ENCODE data around the gene MX2.

MX2 gene

DNA sequence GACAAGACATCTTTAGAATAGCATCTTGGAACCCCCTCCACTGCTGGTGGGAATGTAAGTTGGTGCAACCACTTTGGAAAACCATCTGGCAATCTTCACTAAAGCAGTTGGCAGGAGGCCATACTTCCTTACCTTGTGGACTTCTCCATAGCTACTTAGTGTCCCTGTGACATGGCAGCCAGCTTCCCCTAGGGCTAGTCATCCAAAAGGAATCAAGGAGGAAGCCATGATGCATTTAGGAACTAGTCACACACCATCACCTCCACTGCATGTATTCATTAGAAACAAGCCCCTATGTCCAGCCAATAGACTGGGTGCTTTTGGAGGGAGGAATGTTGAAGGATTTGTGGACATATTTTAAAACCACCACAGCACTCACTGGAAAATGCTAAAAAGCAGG lies 19.9 kb downstream of the MX2 start:
- no peak for DNase-seq (ENCODE audit: low read depth in 2 of 2, low spot score in 1 of 2)

DNA sequence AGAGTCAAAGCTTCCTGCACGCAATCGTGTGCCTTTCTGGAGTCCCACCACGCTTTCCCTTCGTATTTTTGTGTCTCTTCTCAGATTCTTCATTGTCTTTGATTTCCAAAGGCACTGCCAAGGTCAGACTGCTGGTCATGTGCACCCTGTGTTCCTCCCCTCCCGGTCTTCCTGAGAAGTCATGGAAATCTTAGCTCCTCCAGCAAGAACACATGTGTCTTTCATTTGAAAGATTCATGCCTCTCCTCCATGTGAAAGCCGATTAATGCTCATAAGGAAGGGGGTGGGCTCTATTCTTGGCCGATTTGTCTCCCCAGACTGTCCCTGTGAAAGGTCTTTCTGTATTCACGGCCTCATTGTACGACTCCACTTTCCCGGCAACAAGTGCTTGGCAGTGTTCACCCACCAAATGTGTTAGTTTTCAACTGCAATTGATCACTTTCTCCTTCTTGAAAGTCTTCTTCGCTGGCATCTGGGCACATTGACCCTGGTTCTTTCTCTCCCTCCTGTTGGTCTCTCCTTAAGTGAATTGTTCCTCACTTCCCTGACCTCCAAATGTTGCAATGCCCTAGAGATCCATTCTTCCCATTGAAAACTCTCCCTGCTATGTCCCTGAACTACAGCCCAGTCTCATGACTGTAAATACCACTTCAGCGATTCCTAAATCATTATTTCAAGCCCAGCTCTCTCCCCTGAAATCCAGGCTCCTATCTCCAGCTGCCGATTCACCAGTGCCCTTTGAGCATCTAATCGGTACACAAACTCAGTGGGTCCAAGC lies 25.4 kb downstream of the MX2 start:
- DNase-seq (ENCODE audit: low read depth in 2 of 2, low spot score in 1 of 2), result no peak

DNA sequence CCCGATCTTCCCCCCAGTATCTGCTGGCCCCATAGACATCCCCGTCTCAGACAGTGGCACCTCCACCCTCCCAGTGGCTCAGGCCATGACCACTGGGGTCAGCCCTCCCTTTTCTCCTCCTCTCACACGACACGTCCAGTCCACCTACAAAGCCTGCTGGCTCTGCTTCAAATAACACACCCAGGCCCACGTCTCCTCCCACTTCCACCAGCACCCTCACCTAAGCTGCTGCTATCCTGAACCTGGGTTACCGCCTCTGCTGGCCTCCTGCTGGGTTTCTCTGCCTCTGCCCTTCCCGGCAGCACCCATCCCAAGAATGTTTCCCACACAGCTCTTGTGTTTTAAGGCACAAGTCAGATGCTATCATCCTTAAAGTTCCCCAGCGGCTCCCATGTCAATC lies 26.0 kb downstream of the MX2 start:
- DNase-seq (ENCODE audit: low read depth in 2 of 2, low spot score in 1 of 2), result no peak

DNA sequence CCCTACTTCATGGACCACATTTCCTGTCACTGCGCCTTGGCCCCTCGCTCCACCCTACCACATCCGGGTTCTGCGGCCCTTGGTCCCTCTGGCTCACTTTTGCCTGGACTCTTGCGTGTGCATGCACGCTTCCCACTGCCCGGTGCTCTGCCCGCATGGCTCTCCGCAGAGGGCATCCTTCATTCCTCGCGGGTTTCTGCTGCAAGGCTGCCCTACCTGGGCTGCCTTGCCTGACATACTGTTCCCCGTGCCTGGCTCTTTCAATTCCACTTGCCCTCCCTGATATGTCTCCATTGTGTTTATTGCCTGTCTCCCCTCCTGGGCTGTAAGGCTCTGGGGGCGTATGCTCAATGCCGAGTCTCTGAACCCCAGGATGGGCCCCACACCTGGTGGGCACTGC lies 26.4 kb downstream of the MX2 start:
- DNase-seq (ENCODE audit: low read depth in 2 of 2, low spot score in 1 of 2), result no peak

DNA sequence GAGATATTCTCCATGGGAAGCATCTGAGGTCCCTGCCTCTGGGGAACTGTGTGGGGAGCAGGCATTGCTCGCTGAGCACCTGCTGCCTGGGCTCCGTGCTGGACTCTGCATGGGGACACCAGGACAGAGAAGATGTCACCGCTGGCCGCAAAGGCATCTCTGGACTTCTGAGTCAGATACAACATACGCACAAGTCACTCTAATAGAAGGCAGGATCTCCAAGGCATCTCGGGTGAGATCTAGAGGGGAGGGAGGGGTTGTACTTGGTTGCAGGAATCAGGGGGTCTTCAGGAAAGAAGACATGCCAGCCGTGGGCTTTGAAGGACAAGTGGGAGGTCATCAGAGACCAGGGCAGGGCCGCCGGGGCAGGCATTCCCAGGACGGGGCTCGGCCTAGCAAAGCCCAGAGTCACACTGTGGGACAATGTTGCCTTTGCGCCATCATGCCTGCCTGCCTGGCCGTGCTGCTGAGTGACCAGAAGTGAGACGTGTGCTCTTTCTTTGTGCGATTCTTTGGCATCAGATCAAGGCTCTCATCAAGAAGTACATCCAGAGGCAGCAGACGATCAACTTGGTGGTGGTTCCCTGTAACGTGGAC lies 28.3 kb downstream of the MX2 start:
- no peak for DNase-seq (ENCODE audit: low read depth in 2 of 2, low spot score in 1 of 2)

DNA sequence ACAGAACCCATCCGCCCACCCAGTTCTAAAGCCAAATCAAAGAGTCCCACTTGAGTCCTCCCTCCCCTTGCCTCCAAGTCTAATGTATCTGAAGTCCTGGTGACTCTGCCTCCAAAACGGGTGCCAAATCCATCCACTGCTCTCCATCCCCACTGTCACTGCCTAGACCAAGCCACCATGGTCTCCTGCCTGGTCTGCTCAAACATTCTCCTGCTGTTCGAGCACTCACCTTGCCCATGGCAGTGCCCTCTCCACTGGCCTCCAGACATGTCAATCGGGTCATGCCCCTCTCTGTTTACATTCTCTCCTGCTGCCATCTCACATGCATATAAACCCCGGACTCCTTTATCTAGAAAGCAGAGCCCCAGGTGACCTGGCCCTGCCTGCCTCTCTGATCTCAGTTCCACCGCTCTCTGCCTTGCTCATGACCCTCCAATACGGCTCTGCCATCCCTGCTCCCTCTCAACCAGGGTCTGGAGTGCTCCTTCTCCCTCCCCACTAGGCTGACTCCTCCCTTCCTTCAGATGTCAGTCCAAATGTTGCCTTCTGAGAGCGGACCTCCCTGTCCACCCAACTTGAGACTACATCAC lies 32.1 kb downstream of the MX2 start:
- no peak for DNase-seq (ENCODE audit: low read depth in 2 of 2, low spot score in 1 of 2)

DNA sequence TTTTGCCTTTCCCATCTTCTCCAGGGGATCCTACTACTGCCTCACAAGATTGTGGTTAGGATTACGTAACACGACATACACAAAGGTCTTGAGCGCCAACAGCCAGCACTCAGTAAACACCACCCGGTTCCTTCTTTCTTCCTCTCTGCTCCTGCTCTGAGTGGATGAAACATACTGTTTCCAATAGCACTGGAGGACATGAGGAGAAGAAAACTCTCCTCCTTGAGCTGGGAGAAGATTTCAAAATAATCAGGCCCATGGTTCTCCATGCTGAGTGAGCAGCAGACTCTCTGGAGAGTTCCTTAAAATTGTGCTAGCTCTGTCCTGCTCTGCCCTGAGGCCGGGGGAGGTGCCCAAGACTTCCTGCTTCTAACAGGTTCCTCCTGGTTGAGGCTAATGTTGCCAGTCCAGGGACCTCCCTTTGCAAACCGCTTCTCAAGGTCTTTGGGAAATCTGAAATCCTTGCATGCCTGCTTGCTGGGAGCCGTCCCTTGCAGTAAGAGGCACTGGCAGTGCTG lies 34.8 kb downstream of the MX2 start:
- no peak for DNase-seq (ENCODE audit: low read depth in 2 of 2, low spot score in 1 of 2)

DNA sequence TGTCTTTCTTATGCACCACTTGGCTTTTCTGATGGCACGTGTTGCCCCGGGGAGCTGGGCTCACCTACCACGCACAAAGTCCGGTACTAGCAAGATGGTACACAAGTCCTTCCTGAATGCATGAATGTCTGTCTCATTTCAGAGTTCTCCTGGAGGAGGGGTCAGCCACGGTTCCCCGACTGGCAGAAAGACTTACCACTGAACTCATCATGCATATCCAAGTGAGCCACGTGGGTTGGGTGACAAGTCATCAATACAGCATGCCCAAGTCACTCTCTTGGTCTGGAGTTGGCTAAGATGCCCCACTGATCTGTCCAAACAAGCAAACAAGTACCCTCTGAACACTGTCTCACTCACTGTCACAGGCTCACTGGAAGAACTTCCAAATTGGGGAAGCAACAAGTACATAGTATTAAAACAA lies 35.7 kb downstream of the MX2 start:
- no peak for DNase-seq (ENCODE audit: low read depth in 2 of 2, low spot score in 1 of 2)

DNA sequence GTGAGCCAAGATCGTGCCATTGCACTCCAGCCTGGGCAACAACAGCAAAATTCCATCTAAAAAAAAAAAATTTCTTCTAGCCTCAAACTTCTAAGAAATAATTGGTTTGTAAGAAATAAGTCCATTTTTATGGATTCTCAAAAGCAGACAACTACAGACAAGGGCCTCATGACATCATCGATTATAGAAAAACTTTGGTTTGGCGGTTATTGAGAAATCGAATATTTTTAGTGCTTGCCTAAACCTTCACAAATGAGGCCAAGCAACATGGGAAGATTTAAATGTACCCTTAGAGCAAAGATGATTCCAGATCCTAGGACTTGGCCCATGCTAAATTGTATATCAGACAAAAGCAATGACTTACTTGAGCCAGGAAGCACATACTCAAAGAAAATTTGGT lies 36.4 kb downstream of the MX2 start:
- DNase-seq (ENCODE audit: low read depth in 2 of 2, low spot score in 1 of 2), result no peak

DNA sequence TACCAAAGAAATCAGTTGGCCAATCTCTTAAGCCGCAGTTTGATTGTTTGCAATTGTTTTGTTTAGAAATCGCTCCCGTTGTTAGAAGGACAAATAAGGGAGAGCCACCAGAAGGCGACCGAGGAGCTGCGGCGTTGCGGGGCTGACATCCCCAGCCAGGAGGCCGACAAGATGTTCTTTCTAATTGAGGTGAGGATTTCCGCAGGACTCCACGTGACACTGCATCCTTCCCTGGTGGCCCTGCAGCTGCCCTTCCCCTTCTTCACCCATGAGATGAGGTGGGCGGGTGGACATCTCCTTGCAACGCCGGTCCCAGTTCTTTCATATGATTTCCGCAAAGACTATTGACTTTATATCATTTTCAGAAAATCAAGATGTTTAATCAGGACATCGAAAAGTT lies 37.0 kb downstream of the MX2 start:
- no peak for DNase-seq (ENCODE audit: low read depth in 2 of 2, low spot score in 1 of 2)

DNA sequence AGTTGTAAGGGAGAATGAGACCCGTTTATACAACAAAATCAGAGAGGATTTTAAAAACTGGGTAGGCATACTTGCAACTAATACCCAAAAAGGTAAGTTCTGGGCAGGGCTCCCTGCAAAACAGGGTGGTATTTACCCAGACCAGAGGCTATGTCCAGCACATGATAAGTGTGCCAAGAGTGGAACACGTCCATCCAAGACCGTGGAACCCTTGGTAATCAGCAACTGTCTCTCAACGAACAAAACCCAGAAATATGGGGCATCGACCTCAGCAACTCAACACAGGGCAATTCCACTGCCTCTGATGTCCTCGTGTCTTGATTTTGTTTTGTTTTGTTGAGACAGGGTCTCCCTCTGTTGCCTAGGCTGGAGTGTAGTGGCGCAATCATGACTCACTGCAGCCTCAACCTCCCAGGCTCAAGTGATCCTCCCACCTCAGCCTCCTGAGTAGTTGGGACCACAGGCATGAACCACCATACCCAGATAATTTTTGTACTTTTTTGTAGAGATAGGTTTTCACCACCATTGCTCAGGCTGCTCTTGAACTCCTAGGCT lies 37.5 kb downstream of the MX2 start:
- no peak for DNase-seq (ENCODE audit: low read depth in 2 of 2, low spot score in 1 of 2)

DNA sequence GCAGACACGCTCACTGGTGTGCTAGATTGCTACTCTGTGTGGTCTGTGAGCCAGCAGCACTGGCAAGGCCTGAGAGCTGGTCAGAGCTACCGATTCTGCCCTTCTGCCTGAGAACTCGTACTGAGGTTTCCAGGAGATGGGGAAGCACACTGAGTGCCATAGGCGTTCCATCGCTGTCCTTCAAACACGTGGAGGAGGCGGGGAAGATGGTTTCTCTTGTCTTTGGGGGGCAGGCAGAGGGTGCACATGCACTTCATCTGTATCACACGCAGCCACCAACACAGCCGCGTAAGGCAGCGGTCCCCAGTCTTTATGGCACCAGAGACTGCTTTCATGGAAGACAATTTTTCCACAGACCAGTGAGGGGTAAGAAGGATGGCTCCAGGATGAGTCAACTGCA lies 40.4 kb downstream of the MX2 start:
- no peak for DNase-seq (ENCODE audit: low read depth in 2 of 2, low spot score in 1 of 2)

DNA sequence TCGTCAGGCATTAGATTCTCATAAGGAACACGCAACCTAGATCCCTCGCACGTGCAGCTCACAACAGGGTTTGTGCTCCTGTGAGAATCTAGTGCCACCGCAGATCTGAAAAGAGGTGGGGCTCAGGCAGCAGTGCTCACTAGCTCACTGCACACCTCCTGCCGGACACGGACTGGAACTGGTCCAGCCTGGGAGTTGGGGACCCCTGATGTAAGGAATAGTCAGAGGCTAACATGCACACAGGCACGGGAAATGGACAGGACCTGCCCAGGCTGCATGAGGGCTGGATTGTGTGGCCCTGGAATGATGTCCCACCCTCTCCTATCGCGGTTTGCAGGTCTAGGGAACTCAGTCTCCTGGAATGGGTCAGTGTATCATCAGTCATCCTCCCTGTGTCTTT lies 41.0 kb downstream of the MX2 start:
- no peak for DNase-seq (ENCODE audit: low read depth in 2 of 2, low spot score in 1 of 2)

DNA sequence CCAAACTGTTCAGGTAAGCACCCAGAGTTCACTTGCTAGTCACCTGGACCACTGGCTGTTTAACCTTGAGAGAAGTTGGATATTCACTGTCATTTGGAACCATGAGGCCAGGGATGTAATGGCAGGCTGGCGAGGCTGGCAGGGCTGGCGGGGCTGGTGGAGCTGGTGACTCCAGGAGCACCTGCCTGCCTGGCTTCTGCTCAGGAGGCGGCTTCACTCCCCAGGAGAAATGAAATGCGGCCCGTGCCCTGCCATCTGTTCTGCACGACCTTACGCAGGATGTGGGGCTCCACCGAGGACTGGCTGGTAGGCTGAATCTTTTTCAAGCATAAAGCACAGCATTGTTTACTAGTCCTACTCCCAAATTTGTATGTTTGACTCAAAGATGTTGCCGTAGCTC lies 41.5 kb downstream of the MX2 start:
- DNase-seq (ENCODE audit: low read depth in 2 of 2, low spot score in 1 of 2), result no peak

DNA sequence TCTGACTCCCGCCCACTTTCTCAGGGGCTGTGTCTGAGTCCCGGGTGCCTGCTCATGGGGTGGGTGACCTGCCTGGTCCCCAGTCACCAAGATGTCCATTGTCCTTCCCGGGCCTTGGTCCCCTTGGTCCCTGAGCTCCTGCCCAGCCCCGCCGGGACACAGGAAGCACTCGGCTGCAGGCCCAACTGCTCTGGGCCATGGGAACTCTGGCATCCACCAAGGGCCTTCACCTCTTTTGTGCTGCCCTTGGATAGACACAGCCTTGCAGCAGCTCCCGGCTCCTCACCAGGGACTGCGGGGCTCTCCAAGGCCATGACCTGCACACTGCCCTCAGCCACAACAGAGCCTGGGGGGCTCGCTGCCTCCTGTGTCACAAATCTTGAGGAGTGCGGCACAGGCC lies 42.1 kb downstream of the MX2 start:
- DNase-seq (ENCODE audit: low read depth in 2 of 2, low spot score in 1 of 2), result no peak

DNA sequence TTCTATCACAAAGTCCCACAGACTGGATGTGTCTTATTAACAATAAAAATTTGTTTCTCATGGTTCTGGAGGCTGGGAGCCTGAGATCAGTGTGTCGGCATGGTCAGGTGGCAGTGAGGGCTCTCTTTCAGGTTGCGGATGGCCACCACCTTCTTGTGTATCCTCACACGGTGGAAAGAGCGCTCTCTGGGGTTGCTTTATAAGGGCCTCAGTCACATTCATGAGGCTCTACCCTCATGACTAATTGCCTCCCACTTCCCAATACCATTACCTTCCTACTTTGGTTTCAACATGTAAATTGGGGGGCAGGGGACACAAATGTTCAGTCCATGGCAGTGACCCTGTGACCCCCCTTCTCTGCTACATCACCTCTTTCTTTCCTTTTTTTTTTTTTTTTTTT lies 43.5 kb downstream of the MX2 start:
- no peak for DNase-seq (ENCODE audit: low read depth in 2 of 2, low spot score in 1 of 2)

DNA sequence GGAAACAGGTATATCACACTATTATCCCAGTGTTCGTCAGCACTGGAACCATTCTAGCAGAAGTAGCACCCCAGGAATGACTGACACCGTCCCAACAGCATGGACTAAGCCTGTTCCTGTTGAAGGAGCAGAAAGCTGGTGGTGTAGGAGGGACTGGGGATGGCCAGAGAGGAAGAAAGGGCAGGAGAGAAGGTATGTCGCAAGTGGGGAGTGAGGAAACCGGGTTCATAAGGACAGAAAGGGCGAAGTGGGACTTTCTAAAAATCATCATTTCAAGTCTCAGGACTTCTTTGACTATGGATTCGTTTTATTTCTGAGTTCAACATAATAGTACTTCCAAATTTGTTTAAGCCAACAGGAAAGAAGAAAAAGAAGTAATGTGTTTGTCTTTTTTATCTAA lies 44.5 kb downstream of the MX2 start:
- no peak for DNase-seq (ENCODE audit: low read depth in 2 of 2, low spot score in 1 of 2)

DNA sequence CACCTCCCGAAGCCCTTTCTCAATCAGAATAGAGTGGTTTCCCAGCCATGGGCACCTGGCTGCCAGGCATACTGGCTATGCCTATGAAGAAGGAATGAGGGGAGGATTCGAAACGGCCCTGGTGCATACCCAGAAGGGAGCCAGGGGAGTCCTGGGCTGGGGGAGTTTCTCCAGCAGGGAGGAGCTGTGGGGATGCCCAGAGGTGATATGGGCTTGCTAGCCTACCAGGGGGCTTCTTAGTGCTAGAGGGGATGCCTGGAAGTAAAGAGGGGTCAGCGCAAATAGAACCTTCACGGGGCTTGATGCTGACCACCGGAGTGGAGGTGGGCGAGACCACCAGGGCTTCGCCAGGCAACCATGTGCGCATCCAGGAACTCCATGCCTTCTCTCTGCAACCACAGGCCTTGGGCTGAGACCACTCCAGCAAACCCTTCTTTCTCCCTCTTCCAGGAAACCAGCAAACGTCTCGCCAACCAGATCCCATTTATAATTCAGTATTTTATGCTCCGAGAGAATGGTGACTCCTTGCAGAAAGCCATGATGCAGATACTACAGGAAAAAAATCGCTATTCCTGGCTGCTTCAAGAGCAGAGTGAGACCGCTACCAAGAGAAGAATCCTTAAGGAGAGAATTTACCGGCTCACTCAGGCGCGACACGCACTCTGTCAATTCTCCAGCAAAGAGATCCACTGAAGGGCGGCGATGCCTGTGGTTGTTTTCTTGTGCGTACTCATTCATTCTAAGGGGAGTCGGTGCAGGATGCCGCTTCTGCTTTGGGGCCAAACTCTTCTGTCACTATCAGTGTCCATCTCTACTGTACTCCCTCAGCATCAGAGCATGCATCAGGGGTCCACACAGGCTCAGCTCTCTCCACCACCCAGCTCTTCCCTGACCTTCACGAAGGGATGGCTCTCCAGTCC lies 46.0 kb downstream of the MX2 start:
- DNase-seq (ENCODE audit: low read depth in 2 of 2, low spot score in 1 of 2), result no peak

DNA sequence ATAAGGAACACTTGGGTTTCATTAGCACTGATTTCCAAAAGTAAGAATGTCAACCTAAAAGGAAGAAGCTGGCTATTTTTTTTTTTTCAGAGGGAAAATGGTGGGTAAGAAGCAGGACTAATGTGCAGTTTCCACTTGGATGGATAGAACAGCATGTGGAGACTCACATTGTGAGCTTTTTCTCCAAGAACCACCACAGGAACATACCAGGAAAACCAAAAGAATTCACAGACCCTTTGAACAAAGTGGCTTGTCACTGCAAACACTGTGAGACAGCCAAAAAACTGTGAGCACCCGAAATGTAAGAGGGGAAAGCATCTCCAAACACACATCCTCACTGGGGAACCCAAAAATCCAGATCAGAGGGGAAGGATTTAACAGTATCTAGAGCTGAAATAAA lies 48.5 kb downstream of the MX2 start:
- no peak for DNase-seq (ENCODE audit: low read depth in 2 of 2, low spot score in 1 of 2)

DNA sequence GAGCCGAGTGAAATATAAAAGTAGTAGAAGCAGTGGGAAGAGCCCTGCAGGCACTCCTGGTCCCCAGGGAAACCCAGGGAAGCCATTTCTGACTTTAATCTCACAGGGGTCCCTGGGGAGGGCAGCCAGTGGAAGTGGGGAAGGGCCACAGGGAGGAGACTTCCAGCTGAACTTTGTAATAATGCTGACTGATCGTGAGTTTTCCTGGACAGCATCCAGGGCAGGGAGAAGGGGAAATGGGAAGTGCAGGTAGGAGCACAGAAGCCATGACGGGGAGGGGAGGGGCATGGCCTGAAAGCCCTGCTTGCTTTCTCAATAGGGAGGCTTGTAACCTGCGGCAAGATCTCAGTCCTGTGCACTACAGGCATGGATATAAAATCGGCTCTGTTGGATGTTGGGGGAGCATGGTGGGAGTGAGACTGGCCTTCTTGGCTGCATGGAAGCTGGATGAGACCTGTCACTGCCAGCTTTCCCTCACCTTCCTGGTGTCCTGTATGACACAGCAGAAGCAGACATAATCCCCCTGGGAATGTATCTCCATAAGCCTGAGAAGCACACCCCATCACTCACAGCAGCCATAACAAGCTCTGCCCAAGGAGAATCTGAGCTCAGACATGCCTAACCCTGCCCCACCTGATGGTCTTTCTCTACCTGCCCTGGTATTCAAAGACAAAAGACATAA lies 49.1 kb downstream of the MX2 start:
- DNase-seq (ENCODE audit: low read depth in 2 of 2, low spot score in 1 of 2), result no peak

Data from stimulated activated CD8-positive, alpha-beta memory T cell treated with anti-CD3 and anti-CD28 coated beads, Interleukin-4, amount 100 ng/mL, for 4 hours (primary cell).